Putamen (tissue), 1 donor: ENCODE measurements around the gene TTLL4.

Source experiments
- DNase-seq: peaks from one replicate; pipeline ENCODE4 v3.0.0-alpha.2; 2016; ENCODE audit warnings: low spot score

TTLL4 gene

GRCh38 chr2:218782528-218782844, 71.9 kb downstream of the TTLL4 start:
- no peak for DNase-seq

GRCh38 chr2:218783688-218784087, 73.1 kb downstream of the TTLL4 start:
- DNase-seq: no peak

- no peak for DNase-seq
Observed at GRCh38 chr2:218785103-218785502, 74.5 kb downstream of the TTLL4 start.

- no peak for DNase-seq
Observed at GRCh38 chr2:218786133-218786532, 75.5 kb downstream of the TTLL4 start.

- no peak for DNase-seq
Observed at GRCh38 chr2:218788529-218789255, 78.1 kb downstream of the TTLL4 start.

GRCh38 chr2:218792433-218792832, 81.8 kb downstream of the TTLL4 start:
- DNase-seq: no peak

- no peak for DNase-seq
Observed at GRCh38 chr2:218796691-218797090, 86.1 kb downstream of the TTLL4 start.

- DNase-seq: no peak
Observed at GRCh38 chr2:218798767-218799504, 88.3 kb downstream of the TTLL4 start.

- no peak for DNase-seq
Observed at GRCh38 chr2:218799990-218800389, 89.4 kb downstream of the TTLL4 start.

- DNase-seq: no peak
Observed at GRCh38 chr2:218802386-218802994, 91.9 kb downstream of the TTLL4 start.

- DNase-seq: no peak
Observed at GRCh38 chr2:218804817-218805216, 94.2 kb downstream of the TTLL4 start.
